IPS-NIHi7 (cell line): ENCODE measurements around the gene ATM.
"Not testable (repeated sequence)": the region's sequence is repeated elsewhere in the genome, so short reads cannot be mapped to it uniquely, and the experiment has no call there.

Experiments used
- DNase-seq: peaks from one replicate; pipeline ENCODE4 v3.0.0; 2012; ENCODE audit warnings: mixed read lengths; ENCODE audit errors: extremely low spot score

The ATM gene

GRCh38 chr11:108220721-108221336 lies 2.0 kb upstream of the ATM start:
- no peak for DNase-seq

- no peak for DNase-seq
These were observed 1.5 kb upstream of the ATM start for GRCh38 chr11:108221371-108221770.

DNA sequence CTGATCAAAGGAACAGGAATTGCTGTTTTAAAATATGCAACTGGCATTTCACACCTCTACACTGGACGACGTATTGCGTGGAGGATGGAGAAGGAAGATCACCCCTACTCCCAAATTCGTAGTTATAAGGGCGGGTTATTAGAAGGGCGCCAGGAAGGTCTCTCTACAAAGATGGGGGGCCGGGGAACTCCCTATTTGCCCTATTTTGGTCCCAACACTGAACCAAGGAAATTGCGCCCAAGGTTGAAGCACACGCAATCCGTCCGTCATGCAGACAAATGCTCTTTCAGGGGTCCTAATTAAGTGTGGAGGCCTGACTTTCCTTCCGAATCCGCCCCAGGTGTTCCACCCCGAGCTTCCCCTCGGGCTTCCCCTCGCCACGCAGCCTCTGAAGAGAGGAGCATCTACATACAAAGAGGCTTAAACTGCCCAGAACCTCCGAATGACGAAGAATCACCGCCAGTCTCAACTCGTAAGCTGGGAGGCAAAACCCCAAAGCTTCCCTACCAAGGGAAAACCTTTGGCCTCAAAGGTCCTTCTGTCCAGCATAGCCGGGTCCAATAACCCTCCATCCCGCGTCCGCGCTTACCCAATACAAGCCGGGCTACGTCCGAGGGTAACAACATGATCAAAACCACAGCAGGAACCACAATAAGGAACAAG lies 825 bp upstream of the ATM start:
- DNase-seq: no peak

DNA sequence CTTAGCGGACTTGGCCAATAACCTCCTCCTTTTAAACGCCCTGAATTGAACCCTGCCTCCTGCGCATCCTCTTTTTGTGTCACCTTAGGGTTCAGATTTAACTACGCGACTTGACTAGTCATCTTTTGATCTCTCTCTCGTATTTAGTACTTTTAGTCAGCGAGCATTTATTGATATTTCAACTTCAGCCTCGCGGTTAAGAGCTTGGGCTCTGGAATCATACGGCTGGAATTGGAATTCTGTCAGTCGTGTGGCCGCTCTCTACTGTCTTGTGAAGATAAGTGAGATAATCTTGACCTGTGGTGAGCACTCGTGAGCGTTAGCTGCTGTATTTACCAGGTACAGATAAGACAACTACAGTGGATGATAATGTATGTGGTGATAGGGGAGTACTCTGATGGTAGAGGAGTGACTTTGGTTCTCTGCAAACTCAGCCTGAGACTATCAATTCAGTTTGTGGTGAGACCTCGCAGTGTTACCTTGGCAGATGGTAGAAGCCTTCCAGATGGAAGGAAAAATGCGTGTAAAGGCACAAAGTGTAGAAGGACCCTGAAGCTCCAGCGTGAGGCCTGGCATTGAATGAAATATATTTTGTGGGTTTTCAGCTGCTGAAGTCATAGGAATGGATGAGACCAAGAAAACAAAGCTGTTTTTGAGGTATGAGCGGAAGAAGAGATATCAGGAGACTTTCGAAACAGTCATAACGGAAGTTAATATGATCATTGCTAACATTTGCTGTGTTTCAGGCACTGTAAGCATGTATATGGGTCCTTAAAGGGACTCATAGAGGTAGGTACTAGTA lies 682 bp downstream of the ATM start:
- no peak for DNase-seq

DNA sequence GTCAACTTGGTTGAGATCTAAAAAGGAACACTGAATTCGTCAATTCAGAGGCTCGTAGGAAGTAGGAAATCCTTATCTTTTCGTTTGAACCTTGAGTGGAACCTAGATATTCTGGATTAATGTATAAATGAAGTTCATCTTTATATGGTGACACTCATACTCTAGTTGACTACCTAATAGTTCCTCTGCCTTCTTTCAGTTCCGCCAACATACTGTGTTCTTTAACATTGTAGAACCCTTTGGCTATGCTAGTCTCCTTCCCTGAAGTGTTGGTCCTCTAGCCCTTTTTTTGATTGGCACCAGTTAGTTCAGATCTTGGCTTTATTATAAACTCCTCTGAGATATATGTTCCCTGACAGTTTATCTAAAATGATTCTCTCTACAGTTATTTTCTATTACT lies 1.5 kb downstream of the ATM start:
- DNase-seq: no peak

DNA sequence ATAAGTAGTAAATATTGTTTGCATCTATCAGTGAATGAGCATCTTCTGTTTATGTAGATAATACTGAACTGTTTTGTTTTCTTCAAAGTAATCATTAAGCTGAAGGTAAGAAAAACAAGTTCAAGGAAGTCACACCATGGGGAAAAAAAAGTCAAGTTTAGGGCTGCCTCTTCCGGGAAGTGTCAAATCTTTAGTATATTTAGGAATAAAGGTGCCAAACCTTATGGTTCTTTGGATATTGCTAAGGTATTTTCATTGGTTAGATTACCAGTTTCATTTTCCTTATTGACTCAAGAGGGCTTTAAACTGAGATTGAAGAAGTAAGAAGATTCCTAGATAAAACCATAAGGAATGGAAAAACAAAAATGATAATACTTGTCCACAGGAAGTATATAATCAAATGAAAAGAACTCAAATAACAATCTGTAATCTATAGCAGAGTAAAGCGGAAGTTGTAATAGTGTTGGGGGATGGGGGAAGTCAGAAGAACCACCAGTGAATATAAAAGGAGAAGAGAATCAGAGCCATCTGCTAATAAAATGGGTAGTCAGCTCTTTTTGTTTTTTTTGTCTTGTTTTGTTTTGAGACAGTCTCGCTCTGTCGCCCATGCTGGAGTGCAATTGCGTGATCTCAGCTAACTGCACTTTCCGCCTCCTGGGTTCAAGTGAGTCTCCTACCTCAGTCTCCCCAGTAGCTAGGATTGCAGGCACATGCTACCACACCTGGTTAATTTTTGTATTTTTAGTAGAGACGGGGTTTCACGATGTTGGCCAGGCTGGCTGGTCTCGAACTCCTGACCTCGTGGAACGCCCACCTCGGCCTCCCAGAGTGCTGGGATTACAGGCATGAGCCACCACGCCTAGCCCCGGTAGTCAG lies 2.3 kb downstream of the ATM start:
- DNase-seq: no peak

GRCh38 chr11:108226036-108226435 lies 3.2 kb downstream of the ATM start:
- DNase-seq: no peak

DNA sequence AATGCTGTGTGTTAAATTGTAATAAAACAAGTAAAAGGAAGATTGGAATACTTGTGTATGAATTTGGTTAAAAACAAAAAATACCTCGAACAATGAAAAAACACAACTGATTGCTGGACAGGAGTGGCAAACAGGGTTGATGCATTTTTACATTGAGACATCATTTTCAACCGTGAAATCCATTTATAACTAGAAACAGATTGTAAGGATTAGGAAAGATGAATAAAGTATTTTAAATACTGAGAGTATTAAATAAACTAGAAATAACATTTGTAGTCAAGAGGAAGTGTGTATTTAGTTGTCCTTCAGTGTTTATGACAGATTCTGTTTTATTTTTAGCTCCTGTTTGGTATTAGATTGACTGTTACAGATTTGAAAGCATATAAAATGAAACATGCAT lies 5.4 kb downstream of the ATM start:
- DNase-seq: no peak

DNA sequence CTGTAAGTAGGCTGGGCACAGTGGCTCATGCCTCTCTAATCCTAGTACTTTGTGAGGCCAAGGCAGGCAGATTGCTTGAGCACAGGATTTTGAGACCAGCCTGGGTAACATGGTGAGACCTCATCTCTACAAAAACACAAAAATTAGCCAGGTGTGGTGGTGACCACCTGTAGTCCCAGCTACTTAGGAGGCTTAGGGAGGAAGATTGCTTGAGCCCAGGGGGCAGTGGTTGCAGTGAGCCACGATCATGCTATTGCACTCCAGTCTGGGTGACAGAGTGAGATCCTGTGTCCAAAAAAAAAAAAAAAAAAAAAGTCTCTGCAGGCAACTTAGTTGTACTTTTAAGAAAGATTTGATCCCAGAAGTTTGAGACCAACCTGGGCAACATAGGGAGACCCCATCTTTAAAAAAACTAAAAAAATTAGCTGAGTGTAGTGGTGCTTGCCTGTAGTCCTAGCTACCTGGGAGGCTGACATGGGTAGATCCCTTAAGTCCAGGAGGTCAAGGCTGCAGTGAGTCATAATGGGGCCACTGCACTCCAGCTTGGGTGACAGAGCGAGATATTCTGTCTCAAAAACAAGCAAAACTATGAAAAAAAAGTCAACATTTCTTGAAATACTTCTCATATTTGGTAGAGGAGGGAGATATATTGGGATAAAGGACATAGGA lies 10.5 kb downstream of the ATM start:
- no peak for DNase-seq

DNA sequence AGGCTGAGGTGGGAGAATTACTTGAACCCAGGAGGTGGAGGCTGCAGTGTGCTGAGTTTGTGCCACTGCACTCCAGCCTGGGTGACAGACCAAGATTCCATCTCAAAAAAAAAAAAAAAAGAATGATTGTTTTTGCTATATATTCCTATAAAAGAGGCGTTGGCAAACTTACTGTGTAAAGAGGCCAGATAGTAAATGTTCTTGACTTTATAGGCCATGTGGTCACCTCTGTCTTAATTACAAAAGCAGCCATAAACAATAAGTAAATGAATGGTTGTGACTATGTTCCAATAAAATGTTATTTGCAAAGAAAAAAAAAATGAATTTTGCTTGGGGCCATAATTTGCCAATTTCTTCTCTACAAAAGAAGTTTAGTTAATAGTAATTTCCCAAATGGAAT lies 12.3 kb downstream of the ATM start:
- DNase-seq: no peak

GRCh38 chr11:108235633-108236032 lies 12.8 kb downstream of the ATM start:
- no peak for DNase-seq

GRCh38 chr11:108237058-108237481 lies 14.2 kb downstream of the ATM start:
- DNase-seq: no peak

DNA sequence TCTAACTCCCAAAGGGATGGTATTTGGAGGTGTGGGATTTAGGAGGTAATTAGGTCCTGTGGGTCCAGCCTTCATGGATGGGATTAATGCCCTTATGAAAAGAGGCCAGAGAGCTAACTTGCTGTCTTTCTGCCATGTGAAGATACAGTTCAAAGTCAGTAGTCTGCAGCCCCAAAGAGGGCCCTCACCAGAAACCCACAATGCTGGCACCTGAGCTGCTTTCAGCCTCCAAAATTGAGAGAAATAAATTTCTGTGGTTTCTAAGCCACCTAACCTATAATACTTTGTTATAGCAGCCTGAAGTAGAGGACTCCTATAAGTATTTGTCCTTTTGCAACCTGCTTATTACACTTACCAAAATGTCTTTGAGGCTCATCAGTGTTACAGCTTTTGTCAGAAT lies 16.2 kb downstream of the ATM start:
- DNase-seq: no peak

GRCh38 chr11:108241330-108242037 lies 18.6 kb downstream of the ATM start:
- no peak for DNase-seq

GRCh38 chr11:108242422-108242821 lies 19.6 kb downstream of the ATM start:
- DNase-seq: no peak

GRCh38 chr11:108246308-108246707 lies 23.4 kb downstream of the ATM start:
- no peak for DNase-seq

DNA sequence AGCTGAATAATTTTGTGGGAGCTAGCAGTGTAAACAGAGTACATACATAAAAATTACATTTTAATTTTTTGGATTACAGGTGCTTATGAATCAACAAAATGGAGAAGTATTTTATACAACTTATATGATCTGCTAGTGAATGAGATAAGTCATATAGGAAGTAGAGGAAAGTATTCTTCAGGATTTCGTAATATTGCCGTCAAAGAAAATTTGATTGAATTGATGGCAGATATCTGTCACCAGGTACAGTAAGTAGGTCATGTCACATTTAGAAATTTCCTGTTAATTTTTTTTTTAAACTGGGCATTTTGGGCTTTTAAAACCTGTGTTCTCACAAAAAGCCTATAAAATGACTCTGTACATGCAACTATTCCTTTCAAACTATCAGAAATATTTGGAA lies 24.0 kb downstream of the ATM start:
- no peak for DNase-seq

DNA sequence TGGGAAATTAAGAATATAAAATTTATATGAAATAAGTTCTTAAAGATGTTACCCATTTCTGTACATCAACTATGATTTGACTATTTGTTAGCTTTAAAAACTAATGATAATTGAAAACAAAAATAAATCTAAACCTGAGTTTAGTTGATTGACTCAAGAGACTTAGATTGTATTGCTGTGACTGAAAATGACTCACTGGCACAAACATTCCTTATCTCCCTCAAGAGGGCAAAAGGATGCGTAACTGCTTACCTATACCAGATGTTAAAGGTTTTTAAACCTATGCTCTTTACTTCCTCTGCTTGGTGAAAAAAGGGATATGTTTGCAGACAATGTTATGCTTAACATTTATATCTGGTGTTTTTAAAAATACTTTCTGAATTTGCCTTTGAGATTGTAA lies 30.3 kb downstream of the ATM start:
- no peak for DNase-seq

- no peak for DNase-seq
These were observed 46.7 kb downstream of the ATM start for GRCh38 chr11:108269583-108269982.

GRCh38 chr11:108276985-108277616 lies 54.2 kb downstream of the ATM start:
- DNase-seq: not testable (repeated sequence)
